Measurements from ENCODE around the gene S100PBP.
A peak's percentile ranks its signal among the peaks of the same experiment; 100 is the strongest.

S100PBP gene

GRCh38 chr1:32772281-32773017, 45.0 kb upstream of the S100PBP start:
- no peak overlapping the region for H3K4me3 ChIP-seq (ENCODE audit: low read depth, low read length)
- no peak for DNase-seq (ENCODE audit: low read depth)

GRCh38 chr1:32773018-32773763, 44.3 kb upstream of the S100PBP start:
- no peak for DNase-seq (ENCODE audit: low read depth)
- H3K4me3 ChIP-seq (ENCODE audit: low read depth, low read length): no peak overlapping the region
- TF ChIP-seq CTCF (IDR thresholded peaks at IDR 0.05; ENCODE audit: low read depth, low read length, missing control alignments): peak; percentile 98

More at GRCh38 chr1:32772281-32773017, 45.0 kb upstream of the S100PBP start:
- no peak for TF ChIP-seq CTCF (IDR thresholded peaks at IDR 0.05; ENCODE audit: low read depth, low read length, missing control alignments)

GRCh38 chr1:32773764-32774463, 43.5 kb upstream of the S100PBP start:
- no peak for DNase-seq (ENCODE audit: low read depth)
- no peak for TF ChIP-seq CTCF (IDR thresholded peaks at IDR 0.05; ENCODE audit: low read depth, low read length, missing control alignments)
- no peak overlapping the region for H3K4me3 ChIP-seq (ENCODE audit: low read depth, low read length)

GRCh38 chr1:32774464-32774808, 43.0 kb upstream of the S100PBP start:
- TF ChIP-seq CTCF (IDR thresholded peaks at IDR 0.05; ENCODE audit: low read depth, low read length, missing control alignments): no peak
- DNase-seq (ENCODE audit: low read depth): no peak
- no peak overlapping the region for H3K4me3 ChIP-seq (ENCODE audit: low read depth, low read length)

- no peak for TF ChIP-seq CTCF (IDR thresholded peaks at IDR 0.05; ENCODE audit: low read depth, low read length, missing control alignments)
- H3K4me3 ChIP-seq (ENCODE audit: low read depth, low read length): no peak overlapping the region
- DNase-seq (ENCODE audit: low read depth): no peak
Observed at GRCh38 chr1:32774950-32775634, 42.4 kb upstream of the S100PBP start.

GRCh38 chr1:32775640-32776337, 41.7 kb upstream of the S100PBP start:
- TF ChIP-seq CTCF (IDR thresholded peaks at IDR 0.05; ENCODE audit: low read depth, low read length, missing control alignments): no peak
- H3K4me3 ChIP-seq (ENCODE audit: low read depth, low read length): no peak overlapping the region
- DNase-seq (ENCODE audit: low read depth): no peak

All from GM12864 (cell line).